Stimulated activated CD8-positive, alpha-beta memory T cell treated with anti-CD3 and anti-CD28 coated beads, Interleukin-15, amount 100 ng/mL, for 1 hour (primary cell): Measurements from ENCODE around the gene UBL4B.

Experiments used
- DNase-seq: peaks from one replicate; pipeline ENCODE4 v3.0.0-alpha.2; 2020; ENCODE audit warnings: low read depth

Gene UBL4B

DNA sequence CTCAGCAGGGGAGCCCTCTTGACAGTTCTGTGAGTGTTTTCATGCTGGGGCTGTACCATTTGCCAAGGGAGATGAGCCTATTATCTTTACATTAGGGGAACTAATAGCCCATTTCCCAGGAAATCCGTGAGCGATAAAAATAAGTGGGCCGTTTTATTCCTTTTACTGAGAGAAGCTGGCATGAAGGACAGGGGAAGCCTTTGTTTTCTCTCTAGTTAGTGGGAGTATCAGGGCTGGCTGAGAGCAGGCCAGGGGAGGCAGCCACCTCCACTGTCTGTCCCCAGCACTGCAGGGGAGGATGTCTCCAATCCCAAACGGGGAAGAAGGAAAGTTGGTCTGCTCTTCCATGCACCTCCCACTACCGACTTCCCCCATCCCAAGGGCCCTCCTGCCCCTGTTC, 2.5 kb downstream of the UBL4B start:
- no peak for DNase-seq

DNA sequence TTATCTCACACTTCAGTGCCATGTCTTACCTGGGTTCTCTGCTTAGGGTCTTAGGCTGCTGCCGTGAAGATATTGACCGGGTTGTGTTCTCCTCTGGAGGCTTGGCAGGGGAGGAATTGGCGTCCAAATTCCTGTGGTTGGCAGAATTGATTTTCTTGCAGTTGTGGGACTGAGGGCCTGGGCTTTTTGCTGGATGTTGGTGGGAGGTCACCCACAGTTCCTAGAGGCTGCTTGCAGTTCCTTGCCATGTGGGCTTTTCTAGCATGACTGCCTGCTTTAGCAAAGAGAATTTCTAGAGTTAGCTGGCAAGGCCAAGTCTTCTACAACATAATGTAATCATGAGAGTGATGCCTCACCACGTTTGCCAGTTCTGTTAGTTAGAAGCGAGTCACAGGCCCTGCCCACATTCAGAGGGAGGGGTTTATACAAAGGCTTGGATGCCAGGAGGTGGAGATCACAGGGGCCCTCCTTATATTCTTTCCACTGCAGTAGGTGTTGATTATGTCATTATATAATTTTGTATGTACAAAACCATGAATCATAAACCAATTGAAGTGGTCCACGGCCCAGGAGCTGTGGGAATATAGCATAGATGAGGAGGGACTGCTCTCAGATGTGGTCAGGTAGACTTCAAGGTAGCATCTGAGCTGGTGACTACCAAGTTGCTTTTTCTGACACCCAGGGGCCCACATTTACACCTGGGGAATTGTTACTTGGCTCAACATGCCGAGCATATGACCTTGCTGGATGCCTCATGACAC, 6.6 kb downstream of the UBL4B start:
- DNase-seq = no peak

DNA sequence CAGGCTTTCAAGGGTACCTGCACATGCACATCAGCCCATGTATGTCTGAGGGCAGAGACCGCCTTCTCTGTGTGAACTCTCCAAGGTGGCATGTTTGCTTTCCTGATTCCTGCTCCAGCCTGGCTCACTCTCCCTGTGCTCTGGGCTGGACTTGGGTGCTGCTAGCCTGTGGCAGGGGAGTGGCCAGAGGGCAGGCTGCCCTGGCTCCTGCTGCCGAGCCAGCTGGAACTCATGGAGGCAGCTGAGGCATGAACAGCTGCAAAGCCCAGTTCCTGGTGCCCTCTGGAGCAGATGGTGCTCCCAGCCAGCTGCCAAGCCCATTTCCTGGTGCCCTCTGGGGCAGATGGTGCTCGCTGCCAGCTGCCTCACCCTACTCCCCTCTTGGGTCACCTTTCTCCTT, 7.6 kb downstream of the UBL4B start:
- no peak for DNase-seq

DNA sequence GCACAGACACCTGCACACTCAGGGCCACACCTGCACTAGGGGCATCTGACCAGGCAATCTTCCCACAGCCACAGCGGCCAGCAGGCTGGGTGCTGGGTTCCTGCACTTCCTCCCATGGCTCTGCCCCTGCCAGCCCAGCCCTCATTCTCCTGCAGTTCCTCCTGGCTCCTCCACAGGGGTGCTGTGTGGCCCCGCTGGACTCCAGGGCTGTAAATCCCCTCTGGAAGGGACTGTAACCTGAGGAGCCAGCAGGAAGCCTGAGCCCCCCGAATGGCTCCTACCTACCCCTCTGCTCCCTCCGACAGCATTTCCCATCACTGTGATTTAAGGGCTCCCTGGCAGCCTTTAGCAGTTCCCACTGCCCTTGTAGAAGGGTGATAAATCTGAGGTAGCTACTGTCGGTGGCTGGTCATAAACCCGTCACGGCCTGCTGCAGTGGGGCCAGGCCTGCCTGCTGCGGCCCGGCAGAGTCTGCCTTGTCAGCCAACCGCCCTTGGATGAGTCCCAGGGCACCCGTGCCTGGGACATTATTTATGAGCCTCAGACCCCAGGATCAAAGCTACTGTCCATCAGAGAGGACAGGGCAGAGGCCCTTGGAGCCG, 8.8 kb downstream of the UBL4B start:
- no peak for DNase-seq

GRCh38 chr1:110123224-110123623, 11.0 kb downstream of the UBL4B start:
- DNase-seq = no peak

DNA sequence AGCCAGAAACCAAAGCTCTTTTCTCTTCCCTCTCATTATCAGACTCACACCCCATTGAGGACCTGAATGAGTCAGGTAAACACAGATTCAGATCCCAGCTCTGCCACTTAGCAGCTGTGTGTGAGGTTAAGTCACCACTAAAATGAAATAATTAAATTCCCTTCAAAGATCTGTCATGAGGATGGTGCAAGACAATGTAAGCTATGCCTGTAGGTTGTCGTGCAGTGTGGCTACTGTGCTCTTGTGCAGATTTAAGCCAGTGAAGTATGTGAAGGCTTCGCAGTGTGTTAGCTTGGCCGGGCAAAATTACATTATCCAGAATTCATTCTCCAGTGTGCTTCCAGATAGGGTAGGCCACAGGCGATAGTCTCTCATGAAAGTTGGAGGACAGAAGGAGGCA, 13.6 kb downstream of the UBL4B start:
- DNase-seq = no peak

- no peak for DNase-seq
Measured at GRCh38 chr1:110130113-110130591, 17.9 kb downstream of the UBL4B start.

- no peak for DNase-seq
Measured at GRCh38 chr1:110130989-110131388, 18.7 kb downstream of the UBL4B start.

- no peak for DNase-seq
Measured at GRCh38 chr1:110132682-110133081, 20.4 kb downstream of the UBL4B start.

DNA sequence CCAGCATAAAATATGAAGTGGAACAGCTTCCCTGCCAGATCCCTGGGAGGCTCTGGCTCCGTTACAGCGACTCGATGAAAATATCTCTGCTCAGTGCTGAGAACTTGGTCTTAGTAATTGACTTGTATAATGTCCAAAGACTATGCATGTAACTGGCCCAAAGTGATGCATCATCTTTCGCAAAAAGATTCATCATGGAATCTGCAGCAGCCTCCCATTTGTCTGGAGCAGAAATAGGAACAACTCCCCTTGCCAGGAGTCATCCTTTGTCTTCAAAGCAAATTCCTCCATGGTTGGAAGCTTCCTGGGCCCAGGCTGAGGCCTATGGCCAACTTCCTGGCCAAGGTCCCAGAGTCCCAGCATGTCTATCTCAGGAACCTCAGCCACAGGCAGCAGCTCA, 21.2 kb downstream of the UBL4B start:
- DNase-seq = no peak

DNA sequence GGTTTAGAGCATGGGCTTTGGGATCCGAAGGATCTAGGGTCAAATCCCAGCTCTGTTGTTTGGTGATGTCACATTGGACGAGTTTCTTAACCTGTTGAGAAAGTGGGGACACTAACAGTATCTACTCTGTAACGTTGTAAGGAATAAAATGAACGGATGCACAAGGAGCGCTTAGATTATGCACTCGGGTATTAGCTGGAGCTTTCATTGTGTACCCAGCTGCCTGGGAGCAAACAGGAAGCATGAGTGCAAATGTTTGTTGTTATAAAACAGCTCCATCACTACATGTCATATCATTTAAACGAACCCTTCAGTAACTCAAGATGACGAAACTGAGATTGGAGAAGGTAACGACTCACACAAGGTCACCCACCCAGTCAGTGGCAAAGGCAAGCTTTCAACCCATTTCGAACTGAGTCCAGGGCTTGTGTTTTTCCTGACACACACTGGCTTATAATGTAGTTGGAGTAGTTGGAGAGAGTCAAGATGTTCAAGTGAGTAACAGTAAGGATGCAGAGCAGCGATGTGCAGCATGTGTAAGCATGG, 21.9 kb downstream of the UBL4B start:
- no peak for DNase-seq

DNA sequence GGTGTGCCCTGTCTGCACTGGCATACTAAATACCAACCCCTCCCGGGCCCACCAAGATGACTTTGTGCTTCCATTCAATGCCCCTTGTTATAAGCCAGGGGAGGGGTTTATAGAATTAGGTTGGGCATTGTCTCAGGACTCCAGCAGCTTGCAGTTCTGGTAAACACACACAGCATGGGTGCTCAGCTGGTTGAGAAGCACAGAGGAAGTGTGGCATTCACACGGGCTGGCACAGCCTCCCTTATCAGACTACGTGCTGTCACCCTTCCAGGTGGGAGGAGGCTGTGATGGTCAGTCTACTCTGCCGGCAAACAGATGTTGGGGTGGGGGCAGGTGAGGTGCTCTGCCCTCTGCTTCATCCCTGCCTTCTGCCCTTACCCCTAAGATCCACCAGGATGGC, 23.0 kb downstream of the UBL4B start:
- DNase-seq = no peak

DNA sequence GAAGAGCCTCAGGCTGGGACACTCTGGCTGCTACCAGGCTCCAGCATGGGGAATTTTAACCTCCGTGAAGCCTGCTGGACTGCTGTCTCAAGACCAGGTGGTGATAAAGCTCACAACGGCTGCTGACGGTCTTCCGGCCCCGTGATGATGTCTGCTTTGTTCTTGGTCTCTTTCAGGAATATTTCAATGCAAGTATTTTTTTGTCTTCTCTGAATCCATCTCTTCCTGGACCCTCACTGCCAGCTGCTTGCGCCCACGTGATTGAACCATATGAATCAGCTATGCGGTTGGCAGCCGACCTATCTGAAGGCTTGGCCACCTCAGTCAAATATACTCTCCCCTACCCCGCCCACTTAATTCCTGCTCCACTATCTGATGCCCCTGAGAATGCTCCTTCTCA, 23.4 kb downstream of the UBL4B start:
- no peak for DNase-seq

DNA sequence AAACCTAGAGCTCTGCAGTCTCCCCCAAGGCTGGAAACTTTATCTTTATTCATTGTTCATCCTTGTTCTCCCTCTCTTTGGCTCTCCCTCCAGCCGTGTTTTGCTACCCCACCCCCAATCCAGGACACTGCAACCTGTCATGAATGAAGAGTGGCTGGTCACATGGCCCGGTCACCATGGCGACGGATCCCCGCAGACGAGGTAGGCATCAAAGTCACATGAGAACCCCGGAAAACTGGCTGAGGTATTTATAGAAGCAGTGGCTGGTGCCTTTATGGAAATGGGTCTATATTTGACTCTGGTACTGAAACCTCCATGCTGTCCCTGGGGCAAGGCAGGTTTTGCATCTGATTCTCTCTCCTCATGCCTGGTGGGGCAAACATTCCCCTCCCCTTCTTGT, 24.7 kb downstream of the UBL4B start:
- DNase-seq = no peak

- DNase-seq = no peak
Measured at GRCh38 chr1:110138956-110139355, 26.7 kb downstream of the UBL4B start.

GRCh38 chr1:110144366-110144765, 32.1 kb downstream of the UBL4B start:
- DNase-seq = no peak

- no peak for DNase-seq
Measured at GRCh38 chr1:110148961-110149360, 36.7 kb downstream of the UBL4B start.

GRCh38 chr1:110150330-110151174, 38.3 kb downstream of the UBL4B start, which contains the start of gene SLC6A17:
Gene SLC6A17 (plus strand): TSS chr1:110150494. CDS start chr1:110166930, 16,436 bp downstream.
- no peak for DNase-seq

- no peak for DNase-seq
Measured at GRCh38 chr1:110151175-110151669, 39.0 kb downstream of the UBL4B start.

DNA sequence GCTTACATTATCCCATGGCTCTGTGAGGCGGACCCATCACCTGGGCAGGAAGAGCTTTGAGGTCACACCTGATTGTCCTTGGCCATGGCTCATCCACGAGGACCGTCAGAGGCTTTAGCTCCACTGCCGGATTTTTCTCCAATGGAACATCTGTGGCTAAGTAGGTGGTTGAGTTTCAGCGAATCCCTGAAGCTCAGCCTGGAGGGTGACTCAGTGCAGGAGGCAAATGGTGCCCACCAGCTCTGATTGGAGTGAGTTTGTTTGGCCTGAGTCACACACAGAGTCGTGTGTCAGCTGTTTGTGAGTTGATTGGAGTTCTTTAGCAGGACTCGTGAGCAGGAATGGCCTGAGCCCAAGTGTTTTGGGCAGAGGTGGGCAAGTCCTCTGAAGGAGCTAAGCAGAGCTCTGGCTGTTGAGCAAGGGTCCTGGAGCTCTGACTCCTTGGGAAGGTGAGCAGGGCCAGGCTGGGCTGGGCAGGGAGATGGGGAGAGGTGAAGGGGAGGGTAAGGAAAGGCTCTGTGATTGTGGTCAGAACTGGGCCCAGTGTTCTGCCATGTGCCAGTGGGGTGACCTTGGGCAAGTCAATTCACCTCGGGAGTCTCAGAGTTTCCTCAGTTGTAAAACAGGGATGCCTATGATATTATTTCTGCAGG, 40.0 kb downstream of the UBL4B start:
- DNase-seq = no peak

DNA sequence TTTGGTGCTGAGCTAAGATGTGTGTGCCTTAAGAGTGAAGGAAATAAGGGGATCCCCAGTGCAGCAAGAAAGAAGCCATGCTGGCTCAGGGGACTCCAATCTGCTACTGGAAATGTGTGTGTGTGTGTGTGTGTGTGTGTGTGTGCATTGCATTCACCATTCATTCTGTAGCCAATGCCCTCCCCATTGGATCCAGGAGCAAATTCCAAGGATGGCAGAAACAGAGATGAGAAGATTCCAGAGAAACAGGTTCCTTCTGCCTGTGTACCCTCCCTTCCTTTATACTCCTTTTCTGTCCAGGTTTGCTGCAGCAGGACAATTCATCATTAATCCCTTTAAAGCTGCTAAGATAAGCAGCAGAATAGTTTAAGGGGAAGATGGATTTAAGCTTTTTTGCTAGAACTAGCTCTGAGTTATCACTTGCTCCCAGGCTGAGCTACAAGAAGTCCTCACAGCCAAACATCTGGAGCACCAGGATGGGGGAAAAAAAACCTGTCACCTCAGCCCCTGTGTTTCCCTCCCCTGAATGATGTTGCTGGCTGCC, 41.2 kb downstream of the UBL4B start:
- DNase-seq = no peak
